ENCODE data around the gene ITPR1.

ITPR1 gene

DNA sequence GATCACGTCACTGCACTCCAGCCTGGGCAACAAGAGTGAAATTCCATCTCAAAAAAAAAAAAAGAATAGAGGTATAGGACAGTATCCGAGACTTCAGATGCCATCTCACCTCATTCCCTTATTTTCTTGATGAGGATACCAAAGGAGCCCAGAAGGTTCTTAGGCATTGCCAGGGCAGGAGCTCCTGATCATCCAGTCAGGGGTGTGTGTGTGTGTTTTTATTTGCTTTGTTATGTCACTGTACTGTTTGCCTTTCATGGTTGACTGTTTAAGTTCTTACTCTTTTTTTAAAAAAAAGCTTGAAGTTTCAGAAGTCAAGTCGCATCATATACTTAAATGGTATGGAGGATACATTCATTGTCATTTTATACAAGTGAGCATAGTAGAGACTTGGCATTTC, 346.1 kb downstream of the ITPR1 start:
- no peak for DNase-seq

GRCh38 chr3:4841225-4841624, 348.1 kb downstream of the ITPR1 start:
- no peak for DNase-seq

GRCh38 chr3:4841776-4842440, 348.8 kb downstream of the ITPR1 start:
- DNase-seq, result no peak

DNA sequence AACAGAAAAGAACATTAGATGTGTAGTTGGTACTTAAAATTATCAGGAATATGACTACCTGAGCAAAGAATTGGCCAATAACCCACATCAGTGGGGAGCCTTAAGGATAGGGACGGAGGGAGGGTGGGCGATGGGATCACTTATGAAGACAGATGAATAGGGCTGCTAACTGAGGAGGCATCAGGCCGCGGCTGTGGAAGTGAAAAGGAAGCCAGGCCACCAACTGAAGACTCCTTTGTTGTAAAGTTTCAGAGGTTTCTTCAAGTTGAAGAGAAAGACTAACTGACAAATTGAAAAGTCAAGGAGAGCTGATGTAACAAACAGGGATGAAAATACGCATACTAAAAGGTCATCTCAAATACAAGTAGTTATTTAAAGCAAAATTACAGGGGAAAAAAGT, 350.5 kb downstream of the ITPR1 start:
- DNase-seq, result no peak

DNA sequence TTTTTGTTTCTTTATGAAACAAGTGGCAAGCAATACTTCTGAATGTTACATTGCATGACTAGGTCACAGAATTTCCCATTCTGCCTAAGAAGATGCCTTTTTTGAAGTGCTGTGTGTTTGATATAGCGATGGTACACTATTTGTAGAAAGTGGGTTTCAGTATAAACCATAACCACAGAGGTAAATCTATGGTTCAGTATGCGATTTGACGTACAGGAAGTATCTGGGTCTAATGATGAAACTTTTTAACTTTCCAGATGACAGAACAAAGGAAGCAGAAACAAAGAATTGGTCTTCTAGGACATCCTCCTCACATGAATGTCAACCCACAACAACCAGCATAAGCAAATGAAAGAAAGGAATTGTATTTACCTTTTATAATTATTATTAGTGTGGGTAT, 352.7 kb downstream of the ITPR1 start:
- no peak for DNase-seq

DNA sequence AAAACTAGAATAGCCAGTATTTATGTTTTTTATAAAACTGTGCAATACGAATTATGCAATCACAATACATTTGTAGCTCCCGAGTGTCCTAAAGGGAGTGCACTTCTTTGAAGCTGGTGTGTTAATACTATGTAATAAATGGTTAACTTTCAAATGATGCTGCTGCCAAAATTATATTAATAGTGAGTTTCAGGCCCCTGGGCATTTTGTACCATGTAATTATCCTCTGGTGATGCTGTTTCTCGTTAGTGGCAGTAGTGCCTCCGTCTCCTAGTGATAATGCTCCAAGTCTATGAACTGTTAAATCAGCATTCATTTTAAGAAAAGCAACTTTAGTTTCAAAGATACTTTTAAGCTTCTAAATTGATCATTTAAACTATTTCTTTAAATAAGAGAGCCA, 353.4 kb downstream of the ITPR1 start:
- no peak for DNase-seq

GRCh38 chr3:4848176-4848825, 355.2 kb downstream of the ITPR1 start:
- no peak for DNase-seq

DNA sequence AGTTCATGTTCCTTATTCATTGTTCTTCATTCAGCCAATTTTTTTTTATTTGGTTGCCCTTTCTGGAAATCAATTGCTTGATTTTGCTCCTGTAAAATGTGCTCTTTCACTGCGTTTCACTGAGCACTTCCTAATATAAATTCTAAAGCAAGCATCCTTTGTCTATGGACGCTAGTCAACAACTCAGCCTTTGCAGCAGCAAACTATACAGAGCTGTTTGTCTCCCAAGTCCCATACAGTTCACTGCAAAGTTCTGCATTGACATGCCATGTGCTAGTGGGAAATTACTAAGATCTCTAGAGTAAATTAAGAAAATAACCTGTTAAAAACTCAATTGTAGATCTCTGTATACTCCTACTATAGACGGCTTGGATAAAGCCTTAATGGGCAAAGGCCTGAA, 356.0 kb downstream of the ITPR1 start:
- no peak for DNase-seq

DNA sequence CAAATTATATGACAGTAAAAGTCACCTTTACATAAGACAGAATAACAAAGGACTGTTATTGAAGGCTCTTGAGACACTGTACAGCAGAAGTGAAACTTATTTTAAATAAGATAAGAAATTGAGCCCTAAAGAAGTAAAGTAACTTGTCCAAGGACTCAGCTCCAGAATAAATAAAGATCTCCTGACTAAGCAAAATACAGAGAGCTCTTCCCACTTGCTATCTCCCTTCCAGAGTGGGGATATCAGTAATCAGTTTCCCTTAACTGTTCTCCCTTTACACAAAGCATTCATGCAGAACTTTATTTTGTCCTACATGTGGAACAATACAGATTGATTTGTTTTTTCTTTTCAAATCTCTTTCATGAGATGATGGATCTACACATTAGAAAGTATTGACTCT, 356.6 kb downstream of the ITPR1 start:
- no peak for DNase-seq

DNA sequence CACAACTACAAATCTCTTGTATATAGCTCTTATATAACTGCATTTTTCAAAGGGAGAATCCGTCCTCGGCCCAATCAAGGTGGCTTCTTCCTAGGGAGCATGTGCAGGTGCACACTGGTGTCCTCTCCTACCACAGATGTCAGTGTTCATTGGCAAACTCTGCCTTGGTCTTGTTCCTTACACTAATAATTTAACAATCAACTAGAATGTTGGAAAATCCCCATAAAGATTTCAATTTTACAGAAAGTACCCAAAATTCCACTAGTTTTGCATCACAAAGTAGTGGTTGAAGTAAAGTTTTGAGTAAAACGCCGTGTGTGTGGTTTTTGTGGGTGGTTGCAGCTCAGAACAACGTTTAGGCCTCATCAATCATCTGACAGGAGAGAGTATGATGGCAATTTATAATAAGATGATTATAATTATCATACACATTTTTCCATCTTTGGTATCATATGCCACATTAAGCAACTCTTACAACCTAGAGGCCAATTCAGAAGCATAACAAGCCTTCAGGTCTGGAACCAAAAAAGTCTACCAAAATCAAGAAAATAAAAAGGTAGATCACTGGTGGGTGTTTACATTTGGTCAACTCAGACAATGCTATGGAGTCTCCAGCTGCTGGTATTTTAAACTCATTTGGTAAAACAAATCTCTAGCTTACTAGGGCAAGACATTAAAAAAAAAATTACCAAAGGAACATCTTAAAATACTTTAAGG, 357.2 kb downstream of the ITPR1 start:
- DNase-seq, result no peak

- DNase-seq, result no peak
Observed at GRCh38 chr3:4850928-4851265, 357.7 kb downstream of the ITPR1 start.

DNA sequence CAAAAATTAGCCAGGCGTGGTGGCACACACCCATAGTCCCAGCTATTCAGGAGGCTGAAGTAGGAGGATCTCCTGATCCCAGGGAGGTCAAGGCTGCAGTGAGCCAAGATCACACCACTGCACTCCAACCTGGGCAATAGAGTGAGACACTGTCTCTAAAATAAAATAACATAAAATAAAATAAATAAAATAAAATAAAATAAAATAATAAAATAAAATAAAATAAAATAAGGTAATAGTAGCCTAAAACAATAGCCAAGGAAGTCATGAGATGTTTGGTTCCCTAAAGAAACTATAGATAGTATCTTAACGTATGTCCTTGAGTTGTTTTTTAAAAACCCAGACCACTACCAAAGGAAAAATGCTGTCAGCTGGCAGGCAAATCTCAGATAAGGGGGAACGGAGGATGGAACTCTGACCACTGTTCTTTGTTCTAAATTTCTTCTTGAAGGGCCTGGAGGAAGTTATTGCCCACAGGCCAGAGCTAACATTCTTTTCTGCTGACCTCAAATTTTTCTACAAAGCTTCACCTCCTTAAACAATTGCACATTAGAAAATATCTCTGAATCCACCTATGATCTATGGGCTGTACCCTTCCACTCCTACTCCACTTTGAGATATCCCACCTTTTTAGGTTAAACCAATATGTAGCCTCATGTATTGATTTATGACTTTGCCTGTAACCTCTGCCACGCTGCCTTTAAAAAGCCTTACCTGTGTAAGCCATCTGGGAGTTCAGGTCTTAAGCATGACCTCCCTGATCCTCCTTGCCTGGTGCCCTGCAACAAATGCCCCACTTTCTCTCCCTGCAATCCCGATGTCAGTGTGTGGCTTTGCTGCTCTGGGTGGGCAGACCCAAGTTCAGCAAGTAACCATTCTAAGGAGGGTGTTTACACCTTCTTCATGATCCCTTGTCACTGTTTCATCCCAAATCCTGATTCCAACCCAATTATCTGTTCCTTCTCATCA, 359.9 kb downstream of the ITPR1 start:
- no peak for DNase-seq

GRCh38 chr3:4853749-4854140, 360.6 kb downstream of the ITPR1 start:
- no peak for DNase-seq

GRCh38 chr3:4855676-4856075, 362.5 kb downstream of the ITPR1 start:
- DNase-seq, result no peak

- DNase-seq, result no peak
Observed at GRCh38 chr3:4856136-4856535, 363.0 kb downstream of the ITPR1 start.

DNA sequence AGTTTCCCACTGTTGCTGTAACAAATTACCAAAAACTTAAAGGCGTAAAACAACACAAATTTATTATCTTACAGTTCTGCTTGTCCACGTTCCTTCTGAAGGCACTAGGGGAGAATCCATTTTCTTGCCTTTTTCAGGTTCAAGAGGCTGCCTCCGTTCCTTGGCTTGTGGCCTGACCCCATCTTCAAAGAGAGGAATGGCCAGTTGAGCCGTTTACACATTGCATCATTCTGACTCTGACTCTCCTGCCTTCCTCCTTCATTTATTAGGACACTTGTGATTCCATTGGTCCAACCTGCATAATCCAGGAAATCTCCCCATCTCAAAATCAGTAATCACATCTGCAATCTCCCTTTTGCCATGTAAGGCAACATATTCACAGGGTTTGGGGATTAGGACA, 363.4 kb downstream of the ITPR1 start:
- DNase-seq, result no peak

DNA sequence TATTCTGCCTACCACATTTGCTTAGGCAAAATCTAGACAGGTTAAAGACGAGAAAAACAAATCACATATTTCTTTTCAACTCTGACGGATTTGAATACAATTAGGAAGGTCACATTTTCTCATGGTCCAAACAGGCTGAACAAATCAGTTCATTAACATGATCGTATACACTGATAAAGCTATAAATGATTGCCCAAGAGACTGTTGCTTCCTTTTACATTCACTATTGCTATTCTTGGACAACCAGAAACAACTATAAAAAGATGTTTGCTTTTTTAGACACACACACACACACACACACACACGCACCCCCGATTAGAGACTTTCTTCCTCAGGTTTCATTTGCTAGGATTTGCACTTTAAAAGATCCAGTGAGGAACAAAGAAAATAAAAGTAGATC, 363.8 kb downstream of the ITPR1 start:
- DNase-seq, result no peak

DNA sequence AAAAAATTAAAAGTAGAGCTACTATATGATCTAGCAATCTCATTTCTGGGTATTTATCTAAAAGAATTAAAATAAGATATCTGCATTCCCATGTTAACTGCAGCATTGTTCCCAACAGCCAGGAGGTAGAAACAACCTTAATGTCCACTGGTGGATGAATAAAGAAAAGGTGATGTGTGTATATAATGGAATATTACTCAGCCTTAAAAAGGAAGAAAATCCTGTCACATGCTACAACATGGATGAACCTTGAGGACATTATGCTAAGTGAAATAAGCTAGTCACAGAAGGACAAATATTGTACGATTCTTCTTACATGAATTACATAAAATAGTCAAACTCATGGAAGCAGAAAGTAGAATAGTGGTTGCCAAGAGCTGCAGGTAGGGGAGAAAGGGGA, 366.6 kb downstream of the ITPR1 start:
- DNase-seq, result no peak

DNA sequence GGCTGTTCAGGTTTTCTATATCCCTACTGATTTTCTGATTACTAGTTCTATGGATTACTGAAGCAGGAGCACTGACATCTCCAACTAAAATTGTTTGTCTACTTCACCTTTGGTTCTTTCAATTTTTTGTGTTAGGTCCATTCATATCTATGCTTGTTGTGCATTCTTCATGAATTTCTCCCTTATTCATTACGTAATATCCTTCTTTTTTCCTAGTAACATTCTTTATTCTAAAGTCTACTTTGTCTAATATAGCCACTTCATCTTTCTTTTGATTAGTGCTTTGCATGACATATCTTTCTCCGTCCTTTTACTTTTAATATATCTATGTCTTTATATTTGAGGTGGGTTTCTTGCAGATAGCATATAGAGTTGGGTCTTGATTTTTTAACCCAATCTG, 369.8 kb downstream of the ITPR1 start:
- no peak for DNase-seq

GRCh38 chr3:4864503-4864902, 371.4 kb downstream of the ITPR1 start:
- DNase-seq, result no peak

DNA sequence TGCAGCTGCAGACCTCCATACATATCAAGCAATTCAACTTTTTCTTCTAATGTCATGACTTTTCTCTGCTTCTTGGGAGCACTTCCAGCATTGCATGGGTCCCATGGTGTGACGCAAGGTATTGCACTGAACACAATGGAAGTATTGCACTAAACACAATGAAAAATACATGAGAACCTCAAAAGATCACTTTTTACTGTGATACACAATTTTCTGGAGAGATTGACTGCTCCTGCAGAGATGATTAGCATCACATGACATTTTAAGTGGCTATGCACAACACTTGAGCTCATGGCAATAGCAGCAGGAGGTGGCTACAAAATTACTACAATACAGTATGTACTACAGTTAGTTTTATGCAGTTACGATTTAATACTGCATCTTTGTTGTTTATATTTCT, 372.6 kb downstream of the ITPR1 start:
- no peak for DNase-seq

DNA sequence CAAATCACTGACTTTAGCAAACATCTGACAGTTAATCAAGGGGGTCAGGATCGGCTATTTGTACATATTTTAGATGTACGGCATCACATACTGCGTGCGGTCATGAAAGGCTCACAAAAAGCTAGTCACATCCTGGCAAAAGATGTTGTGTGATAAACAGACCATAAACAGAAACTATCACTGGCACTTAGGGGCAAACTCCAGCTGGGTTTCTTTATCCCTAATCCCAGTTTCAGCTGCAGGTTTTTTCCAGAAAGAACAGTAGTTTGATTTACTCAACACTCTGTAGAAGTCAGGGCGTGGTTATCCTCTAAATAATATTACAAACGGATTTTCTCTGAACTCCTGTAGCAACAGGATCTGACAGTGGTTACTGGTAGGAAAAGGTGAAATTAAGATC, 373.7 kb downstream of the ITPR1 start:
- no peak for DNase-seq

GRCh38 chr3:4877173-4877787, 384.1 kb downstream of the ITPR1 start:
- no peak for DNase-seq

All from NCI-H446 treated with DMSO at 0.1 percent for 48 hours (cell line).